ENCODE measurements around the gene PLA2R1.

PLA2R1 gene

DNA sequence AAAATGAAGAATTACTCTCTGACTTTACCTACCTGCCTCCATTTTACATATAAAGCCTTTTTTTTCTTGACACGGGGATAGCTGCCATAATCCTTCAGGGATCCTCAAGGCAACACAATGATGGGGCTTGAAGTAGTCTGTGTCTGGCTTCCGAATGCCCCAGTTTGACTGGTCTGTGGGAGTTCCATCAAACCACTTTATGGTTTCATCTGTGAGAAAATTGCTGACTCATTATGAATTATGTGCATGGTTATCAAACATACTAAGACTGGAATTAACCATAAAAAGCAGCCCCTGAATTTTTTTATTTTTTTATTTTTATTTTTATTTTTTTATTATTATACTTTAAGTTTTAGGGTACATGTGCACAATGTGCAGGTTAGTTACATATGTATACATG is 117.5 kb downstream of the PLA2R1 start:
- no peaks in the 10 kb centered on the region for H3K9me3 ChIP-seq (ENCODE audit: control insufficient read depth in 1 of 2, low read length in 2 of 2)
- peaks cover 0 to 9% of the 10 kb centered on the region in 2 donors for H3K36me3 ChIP-seq (ENCODE audit: control insufficient read depth in 1 of 2, insufficient read depth in 2 of 2, low read length in 2 of 2)
- no peak overlapping the region for H3K27ac ChIP-seq (ENCODE audit: low read depth, low read length)
- H3K27me3 ChIP-seq (ENCODE audit: control insufficient read depth in 1 of 2, insufficient read depth in 2 of 2, low read length in 2 of 2), result no peaks in the 10 kb centered on the region
- no peak overlapping the region for H3K9ac ChIP-seq (ENCODE audit: low read depth in 1 of 2, low read length in 2 of 2)
- no peak overlapping the region for H3K4me3 ChIP-seq (ENCODE audit: low read depth in 1 of 2, low read length in 2 of 2)
- H3K4me1 ChIP-seq (ENCODE audit: control insufficient read depth in 1 of 2, insufficient read depth in 2 of 2, low read length in 2 of 2), result no peaks in the 10 kb centered on the region

DNA sequence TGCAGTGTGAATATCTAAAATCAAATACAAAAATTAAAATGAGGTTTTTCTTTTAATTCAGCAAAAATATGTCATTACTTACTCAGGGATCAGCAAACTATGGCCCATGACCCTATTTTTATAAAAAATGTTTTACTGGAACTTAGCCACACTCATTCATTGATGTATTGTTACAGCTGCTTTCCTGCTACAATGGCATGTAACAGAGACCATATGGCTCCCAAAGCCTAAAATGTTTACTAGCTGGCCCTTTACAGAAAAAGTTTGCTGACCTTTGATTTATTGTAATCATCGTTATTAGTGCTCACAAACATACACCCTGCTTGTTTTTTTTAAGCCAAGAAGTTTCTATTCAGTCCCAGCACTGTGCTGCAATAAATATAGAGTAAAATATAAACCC is 120.3 kb downstream of the PLA2R1 start:
- Histone ChIP-seq H3K9me3 (ENCODE audit: control insufficient read depth in 1 of 2, low read length in 2 of 2) (no peaks in the 10 kb centered on the region), H3K4me1 (ENCODE audit: control insufficient read depth in 1 of 2, insufficient read depth in 2 of 2, low read length in 2 of 2) (no peaks in the 10 kb centered on the region), H3K4me3 (ENCODE audit: low read depth in 1 of 2, low read length in 2 of 2) (no peak overlapping the region), H3K27me3 (ENCODE audit: control insufficient read depth in 1 of 2, insufficient read depth in 2 of 2, low read length in 2 of 2) (no peaks in the 10 kb centered on the region), H3K9ac (ENCODE audit: low read depth in 1 of 2, low read length in 2 of 2) (no peak overlapping the region), H3K27ac (ENCODE audit: low read depth, low read length) (no peak overlapping the region), H3K36me3 (ENCODE audit: control insufficient read depth in 1 of 2, insufficient read depth in 2 of 2, low read length in 2 of 2) (peaks cover 0 to 2% of the 10 kb centered on the region in 2 donors)

DNA sequence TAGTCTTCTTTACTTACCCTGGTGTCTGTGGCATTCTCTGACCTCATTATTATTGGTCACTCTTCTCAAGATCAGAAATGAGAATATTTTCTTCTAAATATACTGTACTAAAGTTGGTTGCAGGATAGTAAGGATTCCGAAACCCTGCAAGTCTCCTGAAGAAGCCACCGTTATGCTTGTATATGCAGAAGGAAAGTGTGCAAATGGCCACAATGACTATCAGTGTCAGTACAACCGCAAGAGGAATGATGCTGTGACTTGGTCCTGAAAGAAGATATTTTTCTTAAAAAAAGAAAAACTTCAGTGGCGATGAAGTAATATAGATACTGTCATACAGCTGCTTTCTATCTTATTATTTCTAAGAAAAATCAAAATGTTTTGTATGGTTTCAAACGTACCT is 120.7 kb downstream of the PLA2R1 start:
- no peak overlapping the region for H3K9ac ChIP-seq (ENCODE audit: low read depth in 1 of 2, low read length in 2 of 2)
- H3K27me3 ChIP-seq (ENCODE audit: control insufficient read depth in 1 of 2, insufficient read depth in 2 of 2, low read length in 2 of 2), result no peaks in the 10 kb centered on the region
- H3K4me1 ChIP-seq (ENCODE audit: control insufficient read depth in 1 of 2, insufficient read depth in 2 of 2, low read length in 2 of 2), result no peaks in the 10 kb centered on the region
- no peak overlapping the region for H3K27ac ChIP-seq (ENCODE audit: low read depth, low read length)
- H3K9me3 ChIP-seq (ENCODE audit: control insufficient read depth in 1 of 2, low read length in 2 of 2), result no peaks in the 10 kb centered on the region
- peaks cover 0 to 2% of the 10 kb centered on the region in 2 donors for H3K36me3 ChIP-seq (ENCODE audit: control insufficient read depth in 1 of 2, insufficient read depth in 2 of 2, low read length in 2 of 2)
- no peak overlapping the region for H3K4me3 ChIP-seq (ENCODE audit: low read depth in 1 of 2, low read length in 2 of 2)

DNA sequence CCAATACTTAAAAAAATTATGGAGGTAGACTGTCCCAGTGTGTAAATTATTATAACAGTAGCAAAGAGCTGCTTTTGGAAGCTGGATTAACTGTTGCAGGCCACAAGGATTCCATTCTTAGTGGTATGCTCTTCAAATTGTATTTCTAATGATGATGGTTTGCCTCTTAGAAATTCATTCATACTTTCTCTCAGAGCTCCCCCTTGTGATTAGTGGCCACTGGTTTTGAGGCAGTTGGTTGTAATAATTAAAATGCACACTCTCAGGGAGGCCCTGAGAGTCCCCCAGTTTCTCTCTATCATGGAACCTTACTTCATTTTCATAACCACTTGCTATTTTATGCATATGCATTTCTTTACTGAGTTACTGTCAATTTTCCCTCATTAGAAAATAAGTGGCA is 122.5 kb downstream of the PLA2R1 start:
- Histone ChIP-seq H3K27me3 (ENCODE audit: control insufficient read depth in 1 of 2, insufficient read depth in 2 of 2, low read length in 2 of 2) (no peaks in the 10 kb centered on the region), H3K9me3 (ENCODE audit: control insufficient read depth in 1 of 2, low read length in 2 of 2) (no peaks in the 10 kb centered on the region), H3K36me3 (ENCODE audit: control insufficient read depth in 1 of 2, insufficient read depth in 2 of 2, low read length in 2 of 2) (peaks cover 0 to 2% of the 10 kb centered on the region in 2 donors), H3K4me1 (ENCODE audit: control insufficient read depth in 1 of 2, insufficient read depth in 2 of 2, low read length in 2 of 2) (no peaks in the 10 kb centered on the region), H3K27ac (ENCODE audit: low read depth, low read length) (no peak overlapping the region), H3K9ac (ENCODE audit: low read depth in 1 of 2, low read length in 2 of 2) (no peak overlapping the region), H3K4me3 (ENCODE audit: low read depth in 1 of 2, low read length in 2 of 2) (no peak overlapping the region)

DNA sequence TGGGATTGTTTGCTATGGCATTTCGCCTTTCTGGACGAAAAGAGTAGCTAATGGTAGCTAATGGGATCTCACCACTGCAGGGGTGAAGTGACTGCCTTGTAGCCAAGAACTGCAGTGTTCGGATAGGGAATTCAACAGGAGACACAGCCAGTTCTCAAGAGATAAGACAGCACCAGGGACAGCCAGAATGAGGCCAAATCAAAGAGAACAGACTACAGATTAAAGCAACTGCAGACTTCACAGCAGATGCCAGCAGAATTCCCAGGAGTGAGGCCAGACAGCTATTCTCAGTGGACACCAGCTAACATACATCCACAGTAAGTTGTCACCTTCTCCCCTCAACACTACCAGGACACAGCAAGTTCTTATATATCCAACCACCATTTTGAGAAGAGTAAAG is 124.0 kb downstream of the PLA2R1 start:
- H3K4me3 ChIP-seq (ENCODE audit: low read depth in 1 of 2, low read length in 2 of 2), result no peak overlapping the region
- H3K27ac ChIP-seq (ENCODE audit: low read depth, low read length), result no peak overlapping the region
- no peaks in the 10 kb centered on the region for H3K27me3 ChIP-seq (ENCODE audit: control insufficient read depth in 1 of 2, insufficient read depth in 2 of 2, low read length in 2 of 2)
- H3K9me3 ChIP-seq (ENCODE audit: control insufficient read depth in 1 of 2, low read length in 2 of 2), result no peaks in the 10 kb centered on the region
- H3K4me1 ChIP-seq (ENCODE audit: control insufficient read depth in 1 of 2, insufficient read depth in 2 of 2, low read length in 2 of 2), result peaks cover 0 to 4% of the 10 kb centered on the region in 2 donors
- H3K36me3 ChIP-seq (ENCODE audit: control insufficient read depth in 1 of 2, insufficient read depth in 2 of 2, low read length in 2 of 2), result no peaks in the 10 kb centered on the region
- no peak overlapping the region for H3K9ac ChIP-seq (ENCODE audit: low read depth in 1 of 2, low read length in 2 of 2)

DNA sequence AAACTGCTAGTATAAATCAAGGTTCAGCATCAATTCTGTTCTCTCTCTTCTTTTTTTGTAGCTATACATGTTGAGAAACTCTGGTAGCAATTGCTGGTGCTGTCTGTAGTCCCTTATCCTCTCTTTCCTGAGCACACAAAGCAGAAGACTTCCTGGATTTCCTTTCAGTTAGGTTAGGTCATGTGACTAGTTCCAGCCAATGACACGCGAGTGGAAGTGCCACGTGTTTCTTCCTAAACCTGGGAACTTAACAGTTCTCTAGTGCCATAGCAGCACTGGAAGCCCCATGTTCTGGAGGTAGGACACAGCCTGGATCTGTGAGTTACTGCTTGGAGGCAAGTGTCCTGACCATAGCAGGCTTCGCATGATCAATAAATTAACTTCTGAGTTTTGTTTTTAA is 125.9 kb downstream of the PLA2R1 start:
- H3K27ac ChIP-seq (ENCODE audit: low read depth, low read length), result no peak overlapping the region
- no peaks in the 10 kb centered on the region for H3K9me3 ChIP-seq (ENCODE audit: control insufficient read depth in 1 of 2, low read length in 2 of 2)
- H3K27me3 ChIP-seq (ENCODE audit: control insufficient read depth in 1 of 2, insufficient read depth in 2 of 2, low read length in 2 of 2), result no peaks in the 10 kb centered on the region
- H3K36me3 ChIP-seq (ENCODE audit: control insufficient read depth in 1 of 2, insufficient read depth in 2 of 2, low read length in 2 of 2), result peaks cover 0 to 3% of the 10 kb centered on the region in 2 donors
- H3K4me1 ChIP-seq (ENCODE audit: control insufficient read depth in 1 of 2, insufficient read depth in 2 of 2, low read length in 2 of 2), result peaks cover 0 to 4% of the 10 kb centered on the region in 2 donors
- H3K4me3 ChIP-seq (ENCODE audit: low read depth in 1 of 2, low read length in 2 of 2), result no peak overlapping the region
- no peak overlapping the region for H3K9ac ChIP-seq (ENCODE audit: low read depth in 1 of 2, low read length in 2 of 2)

DNA sequence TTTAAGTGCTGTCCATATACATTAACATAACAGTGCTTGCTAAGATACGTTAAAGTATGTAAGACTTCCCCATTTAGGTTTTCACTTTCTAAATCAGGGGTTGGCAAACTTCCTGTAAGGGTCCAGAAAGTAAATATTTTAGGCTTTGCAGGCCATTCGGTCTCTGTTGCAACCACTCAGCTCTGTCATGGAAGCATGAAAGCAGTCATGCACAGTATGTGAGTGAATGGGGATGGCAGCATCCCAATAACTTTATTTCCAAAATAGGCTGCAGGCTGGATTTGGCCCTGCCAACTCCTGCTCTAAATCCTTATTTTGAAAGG is 128.7 kb downstream of the PLA2R1 start:
- no peaks in the 10 kb centered on the region for H3K27me3 ChIP-seq (ENCODE audit: control insufficient read depth in 1 of 2, insufficient read depth in 2 of 2, low read length in 2 of 2)
- H3K9ac ChIP-seq (ENCODE audit: low read depth in 1 of 2, low read length in 2 of 2), result no peak overlapping the region
- no peak overlapping the region for H3K4me3 ChIP-seq (ENCODE audit: low read depth in 1 of 2, low read length in 2 of 2)
- H3K4me1 ChIP-seq (ENCODE audit: control insufficient read depth in 1 of 2, insufficient read depth in 2 of 2, low read length in 2 of 2), result peaks cover 0 to 4% of the 10 kb centered on the region in 2 donors
- H3K36me3 ChIP-seq (ENCODE audit: control insufficient read depth in 1 of 2, insufficient read depth in 2 of 2, low read length in 2 of 2), result peaks cover 0 to 3% of the 10 kb centered on the region in 2 donors
- H3K9me3 ChIP-seq (ENCODE audit: control insufficient read depth in 1 of 2, low read length in 2 of 2), result peaks cover 0 to 6% of the 10 kb centered on the region in 2 donors
- H3K27ac ChIP-seq (ENCODE audit: low read depth, low read length), result no peak overlapping the region

DNA sequence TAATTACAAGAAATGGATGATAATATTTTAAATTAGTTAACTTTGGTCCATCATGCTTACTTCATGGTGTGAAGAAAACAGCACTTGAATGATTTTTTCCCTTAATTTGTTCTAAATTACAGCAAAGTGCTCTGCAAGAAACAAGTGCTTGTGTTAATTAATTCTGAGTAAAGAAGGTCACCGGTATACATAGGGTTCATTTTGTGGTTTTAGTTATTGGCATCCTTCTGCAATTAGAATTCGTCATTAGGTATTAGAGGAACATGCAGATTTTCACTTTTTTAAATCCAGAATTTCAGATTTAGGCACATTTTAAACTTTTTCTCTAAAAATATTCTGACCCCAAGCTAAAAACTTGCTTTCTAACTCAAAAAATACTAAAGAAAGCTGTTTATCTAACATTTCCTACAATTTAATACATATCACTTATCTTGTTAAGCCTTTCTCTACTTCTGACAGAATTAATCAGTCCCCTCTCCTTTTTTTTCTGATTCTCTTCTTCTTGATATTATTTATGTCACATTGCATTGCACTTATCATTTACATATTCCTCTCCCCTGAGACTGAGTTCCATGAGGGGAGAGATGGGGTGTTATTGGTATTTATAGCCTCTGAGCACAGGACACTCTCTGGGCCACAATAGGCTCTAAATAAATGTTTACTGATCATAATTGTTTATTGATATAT is 129.2 kb downstream of the PLA2R1 start:
- no peak overlapping the region for H3K27ac ChIP-seq (ENCODE audit: low read depth, low read length)
- H3K9ac ChIP-seq (ENCODE audit: low read depth in 1 of 2, low read length in 2 of 2), result no peak overlapping the region

DNA sequence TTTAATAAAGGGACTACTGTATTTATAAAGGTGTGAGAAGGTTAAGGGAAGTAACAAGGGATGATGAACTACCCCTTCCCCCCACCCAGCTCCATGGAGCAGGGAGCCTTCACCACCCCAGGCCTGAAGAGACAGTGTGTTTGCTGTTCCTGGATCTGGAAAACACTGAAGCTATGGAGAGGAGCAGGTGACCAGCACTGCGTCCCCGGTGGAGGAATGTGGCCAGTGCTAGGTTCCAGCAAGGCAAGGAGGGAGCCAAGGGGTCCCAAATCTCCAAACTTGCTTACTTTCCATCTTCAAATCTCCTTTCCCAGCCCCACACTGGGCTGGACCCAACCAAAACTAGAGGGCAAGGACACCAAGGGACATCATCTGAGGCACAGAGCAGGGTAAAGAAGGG is 135.7 kb downstream of the PLA2R1 start:
- H3K4me1 ChIP-seq (ENCODE audit: control insufficient read depth in 1 of 2, insufficient read depth in 2 of 2, low read length in 2 of 2), result no peaks in the 10 kb centered on the region
- H3K27ac ChIP-seq (ENCODE audit: low read depth, low read length), result no peak overlapping the region
- H3K36me3 ChIP-seq (ENCODE audit: control insufficient read depth in 1 of 2, insufficient read depth in 2 of 2, low read length in 2 of 2), result no peaks in the 10 kb centered on the region
- H3K9ac ChIP-seq (ENCODE audit: low read depth in 1 of 2, low read length in 2 of 2), result no peak overlapping the region
- peaks cover 0 to 6% of the 10 kb centered on the region in 2 donors for H3K9me3 ChIP-seq (ENCODE audit: control insufficient read depth in 1 of 2, low read length in 2 of 2)
- H3K27me3 ChIP-seq (ENCODE audit: control insufficient read depth in 1 of 2, insufficient read depth in 2 of 2, low read length in 2 of 2), result no peaks in the 10 kb centered on the region
- no peak overlapping the region for H3K4me3 ChIP-seq (ENCODE audit: low read depth in 1 of 2, low read length in 2 of 2)

More for the DNA sequence above, 129.2 kb downstream of the PLA2R1 start:
- H3K9me3 ChIP-seq (ENCODE audit: control insufficient read depth in 1 of 2, low read length in 2 of 2), result peaks cover 0 to 6% of the 10 kb centered on the region in 2 donors
- H3K27me3 ChIP-seq (ENCODE audit: control insufficient read depth in 1 of 2, insufficient read depth in 2 of 2, low read length in 2 of 2), result no peaks in the 10 kb centered on the region
- peaks cover 0 to 4% of the 10 kb centered on the region in 2 donors for H3K4me1 ChIP-seq (ENCODE audit: control insufficient read depth in 1 of 2, insufficient read depth in 2 of 2, low read length in 2 of 2)
- peaks cover 0 to 3% of the 10 kb centered on the region in 2 donors for H3K36me3 ChIP-seq (ENCODE audit: control insufficient read depth in 1 of 2, insufficient read depth in 2 of 2, low read length in 2 of 2)
- H3K4me3 ChIP-seq (ENCODE audit: low read depth in 1 of 2, low read length in 2 of 2), result no peak overlapping the region

DNA sequence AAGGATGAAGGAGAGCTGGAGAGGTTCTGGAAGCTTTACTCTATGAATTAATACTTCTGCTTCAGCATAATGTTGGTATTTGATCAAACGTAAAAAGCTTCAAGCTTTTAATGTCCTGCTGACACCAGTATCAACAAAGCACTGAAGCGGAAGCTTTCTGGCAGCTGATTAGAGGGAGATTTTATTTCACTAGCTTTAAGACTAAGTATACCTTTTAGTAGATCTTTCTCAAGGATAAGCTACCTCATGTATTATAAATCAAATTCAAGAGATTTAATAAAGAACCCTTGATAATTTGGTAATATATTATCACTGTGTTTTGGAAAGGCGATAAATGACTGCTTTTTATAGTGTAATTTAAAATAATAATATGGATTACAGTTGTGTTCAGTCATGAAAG is 136.4 kb downstream of the PLA2R1 start:
- Histone ChIP-seq H3K9ac (ENCODE audit: low read depth in 1 of 2, low read length in 2 of 2) (no peak overlapping the region), H3K27me3 (ENCODE audit: control insufficient read depth in 1 of 2, insufficient read depth in 2 of 2, low read length in 2 of 2) (no peaks in the 10 kb centered on the region), H3K4me1 (ENCODE audit: control insufficient read depth in 1 of 2, insufficient read depth in 2 of 2, low read length in 2 of 2) (no peaks in the 10 kb centered on the region), H3K36me3 (ENCODE audit: control insufficient read depth in 1 of 2, insufficient read depth in 2 of 2, low read length in 2 of 2) (no peaks in the 10 kb centered on the region), H3K9me3 (ENCODE audit: control insufficient read depth in 1 of 2, low read length in 2 of 2) (peaks cover 0 to 6% of the 10 kb centered on the region in 2 donors), H3K27ac (ENCODE audit: low read depth, low read length) (no peak overlapping the region), H3K4me3 (ENCODE audit: low read depth in 1 of 2, low read length in 2 of 2) (no peak overlapping the region)

DNA sequence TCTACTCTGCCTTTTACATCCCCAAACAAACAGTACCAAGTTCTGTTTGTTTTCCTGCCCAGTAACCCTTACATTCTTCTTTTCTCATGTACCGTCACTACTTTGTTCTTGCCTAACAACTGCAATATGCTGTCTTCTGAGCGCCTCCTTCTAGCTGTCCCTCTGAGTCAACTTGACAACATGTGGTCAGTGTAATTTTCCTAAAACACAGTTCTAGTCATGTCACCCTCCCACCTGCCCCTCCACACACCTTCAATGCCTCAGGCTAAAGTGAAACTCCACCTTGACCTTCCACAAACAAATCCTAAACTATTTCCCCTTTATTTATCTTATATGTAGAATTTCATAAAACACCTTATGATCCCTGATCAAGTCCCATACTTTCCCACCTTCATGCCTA is 139.9 kb downstream of the PLA2R1 start:
- Histone ChIP-seq H3K4me3 (ENCODE audit: low read depth in 1 of 2, low read length in 2 of 2) (no peak overlapping the region), H3K9ac (ENCODE audit: low read depth in 1 of 2, low read length in 2 of 2) (no peak overlapping the region), H3K36me3 (ENCODE audit: control insufficient read depth in 1 of 2, insufficient read depth in 2 of 2, low read length in 2 of 2) (no peaks in the 10 kb centered on the region), H3K9me3 (ENCODE audit: control insufficient read depth in 1 of 2, low read length in 2 of 2) (no peaks in the 10 kb centered on the region), H3K27ac (ENCODE audit: low read depth, low read length) (no peak overlapping the region), H3K4me1 (ENCODE audit: control insufficient read depth in 1 of 2, insufficient read depth in 2 of 2, low read length in 2 of 2) (no peaks in the 10 kb centered on the region), H3K27me3 (ENCODE audit: control insufficient read depth in 1 of 2, insufficient read depth in 2 of 2, low read length in 2 of 2) (no peaks in the 10 kb centered on the region)
